GM12878 (cell line): ENCODE results near the gene C1QTNF3. TPM values are rescaled to one million over a fixed set of nuclear protein-coding genes. Genes with fewer than 3 reads are reported as not detected.

Experiments
- ATAC-seq: fragments of 200-7000 bp; cut with Tn5 transposase; 3 replicates; pipeline ENCODE4 v1.9.1; 2020; ENCODE audit warnings: mild to moderate bottlenecking, moderate library complexity
- BruUV-seq: library from RNA; stranded (reverse); fragments of 400-500 nt; replicated peaks from 2 replicates; lab custom pipeline; 2021; lab: Mats Ljungman, UMichigan
- CTCF ChIA-PET: fragments of 300-600 bp; sonication (Branson Sonifier 250); formaldehyde crosslinking; extraction: SDS; loops from one replicate; lab custom pipeline; 2021; ENCODE audit warnings: inconsistent platforms; lab: Yijun Ruan, JAX
- POLR2A ChIA-PET: fragments of 350-600 bp; formaldehyde crosslinking; extraction: SDS; loops from one replicate; lab custom pipeline; 2021; ENCODE audit warnings: inconsistent platforms; lab: Charles Lee
- RAD21 ChIA-PET: fragments of 300-600 bp; sonication (Branson Sonifier 250); formaldehyde crosslinking; loops from one replicate; lab custom pipeline; 2023; ENCODE audit warnings: antibody characterized with exemption; ENCODE audit not compliant: unreplicated experiment; lab: Charles Lee
- SMC1A ChIA-PET: fragments of 300-600 bp; sonication (Branson Sonifier 250); formaldehyde crosslinking; loops from one replicate; lab custom pipeline; 2023; ENCODE audit not compliant: unreplicated experiment, uncharacterized antibody; lab: Charles Lee
- DNase-seq: peaks from one replicate; pipeline ENCODE4 v3.0.0-alpha.2; 2011; ENCODE audit warnings: low read depth, low spot score
- FAIRE-seq: peaks from 3 replicates; lab custom pipeline; 2011; peaks lifted over from hg19 to GRCh38; lab: Jason Lieb, UNC
- H2AFZ ChIP-seq: 2 replicates; pipeline ENCODE4 v1.6.0; 2011; ENCODE audit warnings: low read depth, low read length, control low read depth; ENCODE audit not compliant: control insufficient read depth
- H3K27ac ChIP-seq: 2 replicates; pipeline ENCODE4 v1.5.1; 2011; ENCODE audit warnings: control low read depth; ENCODE audit not compliant: control insufficient read depth, insufficient read depth
- H3K27me3 ChIP-seq, 2 experiments: replicated peaks in 1 of 2; 2 replicates each; pipeline versions ENCODE4 v1.6.0 to v1.6.1; 2011; ENCODE audit warnings: low read length in 1 of 2; ENCODE audit not compliant: control insufficient read depth in 2 of 2, insufficient read depth in 2 of 2
- H3K36me3 ChIP-seq, 2 experiments: 2 replicates each; pipeline ENCODE4 v1.5.1; 2011; ENCODE audit warnings: low read length in 1 of 2; ENCODE audit not compliant: control insufficient read depth in 2 of 2, insufficient read depth in 2 of 2
- H3K4me1 ChIP-seq: 2 replicates; pipeline ENCODE4 v1.6.1; 2011; ENCODE audit warnings: mild to moderate bottlenecking, low read length, moderate library complexity, mixed read lengths; ENCODE audit not compliant: control insufficient read depth, insufficient read depth
- H3K4me2 ChIP-seq: 2 replicates; pipeline ENCODE4 v1.6.0; 2011; ENCODE audit warnings: control low read depth; ENCODE audit not compliant: control insufficient read depth, insufficient read depth
- H3K4me3 ChIP-seq: fragments of 200-600 bp; sonication (generic); 2 replicates; pipeline ENCODE4 v1.5.1; 2016
- H3K79me2 ChIP-seq: 2 replicates; pipeline ENCODE4 v1.6.0; 2011; ENCODE audit warnings: low read length; ENCODE audit not compliant: control insufficient read depth, insufficient read depth
- H3K9ac ChIP-seq: 2 replicates; pipeline ENCODE4 v1.8.0; 2011; ENCODE audit warnings: low read length, control low read depth, mixed read lengths; ENCODE audit not compliant: control insufficient read depth, insufficient read depth
- H3K9me3 ChIP-seq: replicated peaks from 3 replicates; pipeline ENCODE4 v1.5.1; 2011; ENCODE audit warnings: mild to moderate bottlenecking, low read length; ENCODE audit not compliant: control insufficient read depth, insufficient read depth
- H4K20me1 ChIP-seq: 2 replicates; pipeline ENCODE4 v1.6.0; 2011; ENCODE audit not compliant: control insufficient read depth, insufficient read depth
- DPF2 ChIP-seq: fragments of 450-650 bp; IDR thresholded peaks from 2 replicates; pipeline ENCODE4 v1.6.1; 2017; ENCODE audit warnings: mild to moderate bottlenecking
- ESRRA ChIP-seq: IDR thresholded peaks from 2 replicates; pipeline ENCODE4 v1.6.1; 2012; ENCODE audit warnings: mild to moderate bottlenecking, low read length, improper control_type of control experiment
- KAT2A ChIP-seq: conservative IDR thresholded peaks from 2 replicates; pipeline ENCODE4 v1.6.1; 2011; ENCODE audit warnings: low read depth, low read length; ENCODE audit not compliant: control insufficient read depth
- MYC ChIP-seq: IDR thresholded peaks from 2 replicates; pipeline ENCODE4 v1.6.1; 2011; ENCODE audit warnings: mild to moderate bottlenecking, low read length, moderate library complexity, inconsistent platforms; ENCODE audit not compliant: insufficient read depth, insufficient replicate concordance, insufficient read length, severe bottlenecking
- NBN ChIP-seq: fragments of 450-650 bp; IDR thresholded peaks from 2 replicates; pipeline ENCODE4 v1.6.1; 2016
- POLR2AphosphoS5 ChIP-seq: IDR thresholded peaks from 2 replicates; pipeline ENCODE4 v1.6.1; 2011; ENCODE audit warnings: mild to moderate bottlenecking, low read length, inconsistent platforms
- ZBED1 ChIP-seq: IDR thresholded peaks from 2 replicates; pipeline ENCODE4 v1.6.1; 2016; ENCODE audit warnings: borderline replicate concordance
- WGBS: methylation state at CpG from one replicate; pipeline ENCODE4 v1.1.6; 2016; ENCODE audit warnings: low lambda C conversion rate; ENCODE audit not compliant: insufficient replicate concordance, insufficient coverage; ENCODE audit errors: missing lambda C conversion rate; 5-methylcytosine and 5-hydroxymethylcytosine counted together
- in situ Hi-C: fragments of 300-500 bp; cut with MboI; formaldehyde crosslinking; loops from 9 replicates; pipeline ENCODE4 v1.14.3; 2018; ENCODE audit warnings: mixed read lengths
- intact Hi-C: fragments of 100-400 bp; cut with micrococcal nuclease; formaldehyde crosslinking; loops from one replicate; pipeline ENCODE4 v1.14.2; 2022; ENCODE audit not compliant: unreplicated experiment
- polyA plus RNA-seq, 11 experiments: library from polyadenylated mRNA; depleted of rRNA in 4 of 11; unstranded in 6 of 11; stranded (reverse) in 5 of 11; fragments of >200 nt; fragmentation: Nextera tagmentation in 4 of 11; fragmentation: Illumina TruSeq in 1 of 11; extraction: Ambion mirVana in 4 of 11; extraction: Trizol in 1 of 11; gene quantifications; 1 replicate in 1 of 11; 2 replicates in 10 of 11; pipeline versions ENCODE4 v1.2.1 to v1.2.3, GENCODE V29; 2011 to 2016; ENCODE audit warnings: inconsistent platforms in 2 of 11, missing spikeins in 2 of 11, low read depth in 1 of 11
- total RNA-seq, 4 experiments: library from RNA; depleted of rRNA in 3 of 4; stranded (reverse); fragments of >200 nt in 3 of 4; fragmentation: Illumina TruSeq in 1 of 4; extraction: Trizol in 1 of 4; gene quantifications; 2 replicates each; pipeline versions ENCODE4 v1.2.1 to v1.2.3, GENCODE V29; 2013 to 2021
- TF ChIP-seq, protein P1 (sequence below): IDR thresholded peaks from 2 replicates; pipeline ENCODE4 v1.6.1; 2012; ENCODE audit warnings: low read depth, low read length, improper control_type of control experiment
- TF ChIP-seq, protein P2 (sequence below): IDR thresholded peaks from 2 replicates; pipeline ENCODE4 v1.6.1; 2012; ENCODE audit warnings: low read length, inconsistent platforms

The C1QTNF3 gene
- total and polyA plus RNA-seq, 10 of the 15 experiments (the other 5 are each of a cell fraction or from before 2014, with no cell fraction given): 0.39 to 6.3 (median 1.3) TPM

DNA sequence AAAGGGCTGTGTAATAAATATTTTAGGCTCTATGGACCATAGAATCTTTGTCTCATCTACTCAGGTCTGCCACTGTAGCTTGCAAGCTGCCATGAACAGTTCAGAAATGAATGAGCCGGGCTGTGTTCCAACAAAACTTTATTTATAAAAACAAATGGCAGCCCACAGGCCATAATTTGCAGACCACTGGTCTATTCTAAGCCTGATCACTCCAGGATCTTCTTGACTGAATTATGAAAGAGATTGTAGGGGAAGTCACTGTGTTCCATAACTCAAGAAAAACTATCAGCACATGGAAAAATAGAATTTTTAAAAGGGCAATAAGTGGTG is 11.4 kb upstream of the C1QTNF3 start (continued):
- TF ChIP-seq, protein P1, sequence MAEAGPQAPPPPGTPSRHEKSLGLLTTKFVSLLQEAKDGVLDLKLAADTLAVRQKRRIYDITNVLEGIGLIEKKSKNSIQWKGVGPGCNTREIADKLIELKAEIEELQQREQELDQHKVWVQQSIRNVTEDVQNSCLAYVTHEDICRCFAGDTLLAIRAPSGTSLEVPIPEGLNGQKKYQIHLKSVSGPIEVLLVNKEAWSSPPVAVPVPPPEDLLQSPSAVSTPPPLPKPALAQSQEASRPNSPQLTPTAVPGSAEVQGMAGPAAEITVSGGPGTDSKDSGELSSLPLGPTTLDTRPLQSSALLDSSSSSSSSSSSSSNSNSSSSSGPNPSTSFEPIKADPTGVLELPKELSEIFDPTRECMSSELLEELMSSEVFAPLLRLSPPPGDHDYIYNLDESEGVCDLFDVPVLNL: no peak
- TF ChIP-seq MYC (no peak), ZBED1 (no peak), POLR2AphosphoS5 (no peak), NBN (no peak)

DNA sequence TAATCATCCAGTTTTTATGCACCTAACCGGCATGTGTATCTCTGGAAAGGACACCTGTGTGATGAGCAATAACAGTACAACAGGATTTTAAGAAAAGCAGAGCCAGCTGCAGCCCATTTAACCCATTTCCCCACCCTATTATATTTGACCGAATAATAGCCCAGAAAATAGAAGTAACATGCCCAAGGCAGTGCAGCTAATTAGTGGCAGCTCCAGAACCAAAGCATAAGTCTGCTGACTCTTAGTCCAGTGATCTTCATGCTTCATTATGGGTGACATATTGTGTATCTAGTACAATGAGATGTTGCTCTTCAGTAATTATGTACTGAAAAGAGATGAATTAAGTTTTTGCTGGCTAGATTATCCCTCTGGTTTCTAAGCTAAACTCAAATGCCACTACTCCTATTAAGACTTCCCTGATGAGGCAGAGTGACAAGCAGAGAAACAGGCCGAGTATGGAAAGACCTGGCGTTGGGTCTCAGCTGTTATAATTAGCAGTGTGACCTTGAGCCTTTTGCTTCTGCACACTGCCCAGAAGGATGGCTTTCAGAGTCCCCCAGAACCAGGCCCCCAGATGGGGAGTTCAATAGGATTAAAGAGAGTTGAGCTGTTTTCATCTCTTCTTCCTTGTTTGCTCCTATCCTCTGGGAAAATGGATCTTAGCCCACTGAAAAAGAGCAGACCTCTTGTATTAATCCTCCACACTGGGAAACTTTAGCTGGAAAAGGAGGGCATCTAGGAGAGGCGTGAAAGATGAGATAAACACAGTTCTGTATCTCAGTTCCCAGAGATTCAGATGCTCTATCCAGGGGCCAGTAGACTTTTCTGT is 10.8 kb upstream of the C1QTNF3 start:
- Histone ChIP-seq H3K4me1 (no peaks in the 10 kb centered on the region), H3K36me3 (no peaks in the 10 kb centered on the region; a peak in 1 of 4 replicates), H2AFZ (no peak overlapping the region), H3K4me2 (no peak overlapping the region), H3K79me2 (no peaks in the 10 kb centered on the region), H4K20me1 (no peaks in the 10 kb centered on the region), H3K9ac (no peak overlapping the region), H3K27ac (no peak overlapping the region), H3K27me3 (no peaks in the 10 kb centered on the region), H3K9me3 (no peaks in the 10 kb centered on the region), H3K4me3 (no peak overlapping the region)
- in situ Hi-C loops: no loop called here
- no TSS peak for BruUV-seq
- intact Hi-C loops: no loop called here
- ChIA-PET POLR2A (no interaction called here), RAD21 (no interaction called here), SMC1A (interaction anchor here (1.4 kb wide), 1 partner anchor 11 kb away, joined by 3 read pairs; the partner anchor contains the start of gene C1QTNF3), CTCF (interaction anchor here (0.8 kb wide), 1 partner anchor 56 kb away, joined by 3 read pairs; no protein-coding TSS in a partner anchor)
- TF ChIP-seq KAT2A: no peak
- TF ChIP-seq, protein P2, sequence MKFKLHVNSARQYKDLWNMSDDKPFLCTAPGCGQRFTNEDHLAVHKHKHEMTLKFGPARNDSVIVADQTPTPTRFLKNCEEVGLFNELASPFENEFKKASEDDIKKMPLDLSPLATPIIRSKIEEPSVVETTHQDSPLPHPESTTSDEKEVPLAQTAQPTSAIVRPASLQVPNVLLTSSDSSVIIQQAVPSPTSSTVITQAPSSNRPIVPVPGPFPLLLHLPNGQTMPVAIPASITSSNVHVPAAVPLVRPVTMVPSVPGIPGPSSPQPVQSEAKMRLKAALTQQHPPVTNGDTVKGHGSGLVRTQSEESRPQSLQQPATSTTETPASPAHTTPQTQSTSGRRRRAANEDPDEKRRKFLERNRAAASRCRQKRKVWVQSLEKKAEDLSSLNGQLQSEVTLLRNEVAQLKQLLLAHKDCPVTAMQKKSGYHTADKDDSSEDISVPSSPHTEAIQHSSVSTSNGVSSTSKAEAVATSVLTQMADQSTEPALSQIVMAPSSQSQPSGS: no peak
- no peak for TF ChIP-seq DPF2
- TF ChIP-seq ESRRA: no peak
- no peak for ATAC-seq
- WGBS: 83% methylated on average over 5 of the region's 5 CpGs
- FAIRE-seq: no peak
- DNase-seq: no peak
